Panc1 (cell line): ENCODE results near the gene PGGHG. TPM values are rescaled to one million over a fixed set of nuclear protein-coding genes. Genes with fewer than 3 reads are reported as not detected.
A peak's percentile ranks its signal among the peaks of the same experiment; 100 is the strongest.
"Not testable (repeated sequence)": the region's sequence is repeated elsewhere in the genome, so short reads cannot be mapped to it uniquely, and the experiment has no call there.

Source experiments
- ATAC-seq: fragments of 200-7000 bp; cut with Tn5 transposase; 2 replicates; pipeline ENCODE4 v1.9.1; 2020; ENCODE audit warnings: mild to moderate bottlenecking, moderate library complexity
- BruUV-seq: library from RNA; stranded (reverse); fragments of 400-500 nt; replicated peaks from 2 replicates; lab custom pipeline; 2021; lab: Mats Ljungman, UMichigan
- CTCF ChIA-PET: fragments of 300-600 bp; sonication (Branson Sonifier 250); formaldehyde crosslinking; loops from one replicate; lab custom pipeline; 2022; ENCODE audit warnings: antibody characterized with exemption; lab: Charles Lee
- POLR2A ChIA-PET: fragments of 300-600 bp; sonication (Branson Sonifier 250); formaldehyde crosslinking; loops from one replicate; lab custom pipeline; 2022; ENCODE audit warnings: antibody characterized with exemption; lab: Charles Lee
- DNase-seq: peaks from one replicate; pipeline ENCODE4 v3.0.0-alpha.2; 2010; ENCODE audit warnings: low read depth, low spot score
- H3K27ac ChIP-seq: 2 replicates; pipeline ENCODE4 v1.5.1; 2011; ENCODE audit warnings: mild to moderate bottlenecking, low read length, inconsistent platforms
- H3K27me3 ChIP-seq: fragments of 200-500 bp; sonication (Bioruptor generic); 2 replicates; pipeline ENCODE4 v1.6.0; 2014; ENCODE audit warnings: low read length, inconsistent platforms; ENCODE audit not compliant: control insufficient read depth, insufficient read depth
- H3K36me3 ChIP-seq: fragments of 200-500 bp; sonication (Bioruptor generic); 2 replicates; pipeline ENCODE4 v1.5.1; 2014; ENCODE audit warnings: inconsistent platforms, mild to moderate bottlenecking, low read length, moderate library complexity; ENCODE audit not compliant: control insufficient read depth, insufficient read depth
- H3K4me1 ChIP-seq: 2 replicates; pipeline ENCODE4 v1.5.1; 2011; ENCODE audit warnings: inconsistent platforms, mild to moderate bottlenecking, low read length, moderate library complexity; ENCODE audit not compliant: control insufficient read depth, insufficient read depth
- H3K4me3 ChIP-seq, 2 experiments: 2 replicates each; pipeline ENCODE4 v1.5.1; 2011 to 2012; ENCODE audit warnings: low read depth in 2 of 2, low read length in 2 of 2, mild to moderate bottlenecking in 2 of 2, inconsistent platforms in 1 of 2, moderate library complexity in 1 of 2
- H3K9me3 ChIP-seq: fragments of 200-500 bp; sonication (Bioruptor generic); 2 replicates; pipeline ENCODE4 v1.5.1; 2014; ENCODE audit warnings: low read depth, mild to moderate bottlenecking, inconsistent platforms, low read length, moderate library complexity; ENCODE audit not compliant: control insufficient read depth, insufficient read depth
- POLR2AphosphoS5 ChIP-seq: IDR thresholded peaks from 2 replicates; pipeline ENCODE4 v1.6.1; 2012; ENCODE audit warnings: mild to moderate bottlenecking, low read depth, low read length, moderate library complexity
- SIN3A ChIP-seq: IDR thresholded peaks from 2 replicates; pipeline ENCODE4 v1.6.1; 2012; ENCODE audit warnings: low read depth, mild to moderate bottlenecking, low read length, moderate library complexity, borderline replicate concordance; ENCODE audit not compliant: insufficient read depth
- TCF7L2 ChIP-seq: IDR thresholded peaks from 2 replicates; pipeline ENCODE4 v1.6.1; 2011; ENCODE audit warnings: mild to moderate bottlenecking, low read depth, low read length, inconsistent platforms
- in situ Hi-C: cut with HindIII; loops from 2 replicates; pipeline ENCODE4 v1.10.0; 2016; ENCODE audit warnings: low sequenced_read_pairs, low pct_unique_long_range_greater_than_20kb
- intact Hi-C: fragments of 100-400 bp; cut with micrococcal nuclease; formaldehyde crosslinking; loops from one replicate; pipeline ENCODE4 v1.10.0; 2022; ENCODE audit not compliant: unreplicated experiment
- total RNA-seq: library from RNA; stranded (reverse); gene quantifications from one replicate; pipeline ENCODE4 v1.2.1, GENCODE V29; 2021; ENCODE audit not compliant: unreplicated experiment
- TF ChIP-seq, protein P1 (sequence below), 2 experiments: IDR thresholded peaks; 2 replicates each; pipeline ENCODE4 v1.6.1; 2011 to 2012; ENCODE audit warnings: low read depth in 2 of 2, control low read depth in 1 of 2, low read length in 1 of 2, mild to moderate bottlenecking in 1 of 2, moderate library complexity in 1 of 2; ENCODE audit not compliant: insufficient read depth in 1 of 2
- TF ChIP-seq, protein P2 (sequence below): fragments of 450-650 bp; IDR thresholded peaks from 2 replicates; pipeline ENCODE4 v1.5.1; 2017; ENCODE audit warnings: mild to moderate bottlenecking

PGGHG gene
- total RNA-seq, 1 experiment from 2014 or later = 115 TPM

DNA sequence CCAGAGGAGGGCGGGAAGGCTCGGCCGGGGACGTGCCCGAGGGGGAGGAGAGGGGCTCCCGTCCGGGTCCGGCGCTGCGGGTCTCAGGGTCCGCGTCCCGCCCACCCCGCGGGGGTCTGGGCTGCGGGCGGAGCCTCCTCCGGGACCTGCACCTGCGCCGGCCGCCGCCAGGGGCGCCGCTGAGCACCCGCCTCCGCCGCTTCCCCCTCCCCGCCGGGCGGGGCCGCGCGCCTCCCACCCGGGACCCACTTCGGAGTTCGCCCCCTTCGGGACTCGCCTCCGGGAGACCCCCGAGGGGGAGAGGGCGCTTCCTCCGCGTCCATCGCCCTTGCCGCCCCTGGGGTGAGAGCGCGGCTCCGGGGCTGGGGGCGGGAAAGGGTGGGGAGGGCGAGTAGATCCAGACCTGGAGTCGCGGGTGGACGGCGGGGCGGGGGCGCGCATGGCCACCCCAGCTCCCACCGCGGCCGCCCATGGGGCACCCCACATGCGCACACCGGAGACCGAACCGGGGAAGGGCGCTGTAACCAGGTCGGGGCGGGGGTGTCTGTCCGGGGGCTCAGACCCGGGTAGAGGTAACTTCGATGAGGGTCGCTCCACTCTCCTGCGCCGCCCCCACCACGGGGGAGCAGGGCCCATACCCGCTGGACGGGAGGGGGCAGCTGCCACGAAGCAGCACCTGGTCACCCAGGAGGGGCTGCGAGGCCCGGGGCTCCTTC lies 29.6 kb downstream of the PGGHG start:
- BruUV-seq, DNase-seq, POLR2A ChIA-PET, CTCF ChIA-PET, intact Hi-C loops, in situ Hi-C loops, H3K36me3 ChIP-seq, H3K27me3 ChIP-seq, H3K9me3 ChIP-seq: not testable (repeated sequence)
- Histone ChIP-seq H3K27ac (peak overlapping the region; percentile 95; the same call in 1 of the 2 replicates), H3K4me3 (peak overlapping the region; percentile 64 to 69), H3K4me1 (peaks cover 32% of the 10 kb centered on the region)
- ATAC-seq = peak; percentile 39

DNA sequence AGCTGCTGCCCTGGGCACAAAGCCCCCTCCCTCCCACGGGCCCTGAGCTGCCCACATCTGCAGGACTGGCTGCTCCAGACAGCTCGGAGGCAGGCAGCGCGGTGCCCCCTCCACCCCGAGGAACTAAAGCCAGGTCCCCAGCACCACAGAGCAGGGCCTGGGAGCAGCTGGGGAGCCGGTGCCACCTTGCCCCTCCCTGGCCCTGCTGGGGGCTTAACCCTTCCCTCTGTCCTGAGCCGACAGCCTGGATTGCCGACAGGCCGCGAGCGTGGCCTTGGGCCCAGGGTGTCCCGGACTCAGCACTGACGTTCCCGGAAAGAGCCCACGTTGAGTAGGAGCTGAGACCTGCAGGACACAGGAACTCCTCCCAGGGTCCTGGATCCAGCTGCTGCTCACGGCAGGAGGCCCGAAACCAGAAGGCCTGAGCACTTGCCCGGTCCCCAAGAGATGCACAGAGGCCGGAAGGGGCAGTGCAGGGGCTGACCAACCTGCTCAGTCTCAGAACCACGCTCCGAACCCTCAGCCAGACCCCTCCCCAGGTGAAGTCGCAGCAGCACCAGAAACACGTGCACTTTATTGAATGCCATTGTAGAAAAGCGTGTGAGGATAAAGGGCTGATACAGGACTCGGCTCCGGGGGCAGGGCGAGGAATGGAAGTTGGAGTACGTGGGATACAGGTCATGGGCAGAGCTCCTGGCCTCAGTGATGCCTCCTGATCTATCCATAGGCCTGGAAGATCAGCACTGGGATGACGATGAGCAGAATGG lies 30.4 kb downstream of the PGGHG start:
- CTCF ChIA-PET, DNase-seq, H3K36me3 ChIP-seq, H3K9me3 ChIP-seq, BruUV-seq, H3K27me3 ChIP-seq, intact Hi-C loops, in situ Hi-C loops: not testable (repeated sequence)
- Histone ChIP-seq H3K4me1 (peaks cover 29% of the 10 kb centered on the region), H3K4me3 (peak overlapping the region; percentile 61 to 64), H3K27ac (peak overlapping the region; percentile 95)
- POLR2A ChIA-PET = interaction anchor here (0.8 kb wide), 1 partner anchor 35 kb away, joined by 7 read pairs; no protein-coding TSS in a partner anchor
- peak; percentile 65 for ATAC-seq

DNA sequence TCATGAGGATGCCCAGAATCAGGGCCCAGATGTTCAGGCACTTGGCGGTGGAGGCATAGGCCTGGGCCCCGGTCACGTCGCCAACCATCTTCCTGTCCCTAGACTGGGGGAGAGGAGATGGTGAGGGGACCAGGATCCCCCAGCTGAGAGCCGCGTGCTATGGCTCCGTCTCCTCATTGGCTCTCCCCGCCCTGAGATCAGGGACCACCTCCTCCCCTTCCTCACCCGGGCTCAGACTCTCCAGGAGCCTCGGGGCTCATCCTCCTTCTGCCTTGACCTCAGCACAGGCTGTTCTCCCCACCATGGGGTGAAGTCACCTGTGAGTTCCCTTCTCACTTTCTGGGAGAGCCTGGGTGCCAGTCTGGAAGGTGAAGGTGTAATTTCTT lies 31.0 kb downstream of the PGGHG start:
- intact Hi-C loops, H3K27me3 ChIP-seq, in situ Hi-C loops, H3K36me3 ChIP-seq, BruUV-seq, CTCF ChIA-PET, H3K9me3 ChIP-seq, DNase-seq: not testable (repeated sequence)
- Histone ChIP-seq H3K27ac (peak overlapping the region; percentile 95), H3K4me1 (peaks cover 33% of the 10 kb centered on the region), H3K4me3 (peak overlapping the region; percentile 61 to 64)
- peak; percentile 9 for ATAC-seq
- POLR2A ChIA-PET = interaction anchor here (0.8 kb wide), 1 partner anchor 35 kb away, joined by 7 read pairs; no protein-coding TSS in a partner anchor

DNA sequence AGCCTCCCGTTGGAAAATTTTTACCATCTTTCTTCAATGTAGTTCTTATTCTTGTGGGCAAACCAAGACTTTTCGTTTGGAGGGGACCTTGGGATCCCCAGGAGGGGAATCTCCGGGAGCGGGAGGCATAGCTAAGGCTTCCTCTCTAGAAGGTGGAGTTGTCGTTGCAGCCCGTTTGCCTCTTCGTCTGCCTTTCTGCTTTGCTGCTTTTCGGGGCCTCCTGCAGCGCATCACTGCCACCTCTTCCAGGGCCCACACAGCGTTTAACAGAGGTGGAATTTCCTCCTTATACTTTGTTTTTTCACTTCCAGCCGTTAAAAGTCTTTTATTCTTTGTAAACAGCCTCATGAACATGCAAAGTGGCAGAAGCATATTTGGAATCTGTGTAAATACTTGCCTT lies 35.2 kb downstream of the PGGHG start:
- Histone ChIP-seq H3K36me3 (no peaks in the 10 kb centered on the region; the same call in 1 of the 2 replicates), H3K9me3 (no peaks in the 10 kb centered on the region), H3K4me3 (no peak overlapping the region), H3K27me3 (no peaks in the 10 kb centered on the region), H3K4me1 (peaks cover 30% of the 10 kb centered on the region), H3K27ac (peak overlapping the region; percentile 53)
- ATAC-seq (no peak), DNase-seq (no peak)
- BruUV-seq = no TSS peak
- TF ChIP-seq, protein P1, sequence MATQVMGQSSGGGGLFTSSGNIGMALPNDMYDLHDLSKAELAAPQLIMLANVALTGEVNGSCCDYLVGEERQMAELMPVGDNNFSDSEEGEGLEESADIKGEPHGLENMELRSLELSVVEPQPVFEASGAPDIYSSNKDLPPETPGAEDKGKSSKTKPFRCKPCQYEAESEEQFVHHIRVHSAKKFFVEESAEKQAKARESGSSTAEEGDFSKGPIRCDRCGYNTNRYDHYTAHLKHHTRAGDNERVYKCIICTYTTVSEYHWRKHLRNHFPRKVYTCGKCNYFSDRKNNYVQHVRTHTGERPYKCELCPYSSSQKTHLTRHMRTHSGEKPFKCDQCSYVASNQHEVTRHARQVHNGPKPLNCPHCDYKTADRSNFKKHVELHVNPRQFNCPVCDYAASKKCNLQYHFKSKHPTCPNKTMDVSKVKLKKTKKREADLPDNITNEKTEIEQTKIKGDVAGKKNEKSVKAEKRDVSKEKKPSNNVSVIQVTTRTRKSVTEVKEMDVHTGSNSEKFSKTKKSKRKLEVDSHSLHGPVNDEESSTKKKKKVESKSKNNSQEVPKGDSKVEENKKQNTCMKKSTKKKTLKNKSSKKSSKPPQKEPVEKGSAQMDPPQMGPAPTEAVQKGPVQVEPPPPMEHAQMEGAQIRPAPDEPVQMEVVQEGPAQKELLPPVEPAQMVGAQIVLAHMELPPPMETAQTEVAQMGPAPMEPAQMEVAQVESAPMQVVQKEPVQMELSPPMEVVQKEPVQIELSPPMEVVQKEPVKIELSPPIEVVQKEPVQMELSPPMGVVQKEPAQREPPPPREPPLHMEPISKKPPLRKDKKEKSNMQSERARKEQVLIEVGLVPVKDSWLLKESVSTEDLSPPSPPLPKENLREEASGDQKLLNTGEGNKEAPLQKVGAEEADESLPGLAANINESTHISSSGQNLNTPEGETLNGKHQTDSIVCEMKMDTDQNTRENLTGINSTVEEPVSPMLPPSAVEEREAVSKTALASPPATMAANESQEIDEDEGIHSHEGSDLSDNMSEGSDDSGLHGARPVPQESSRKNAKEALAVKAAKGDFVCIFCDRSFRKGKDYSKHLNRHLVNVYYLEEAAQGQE (IDR thresholded peaks at IDR 0.05; ENCODE audit: insufficient read depth in 1 of 2, low read depth in 2 of 2, low read length in 1 of 2) = no peak
- TF ChIP-seq, protein P2, sequence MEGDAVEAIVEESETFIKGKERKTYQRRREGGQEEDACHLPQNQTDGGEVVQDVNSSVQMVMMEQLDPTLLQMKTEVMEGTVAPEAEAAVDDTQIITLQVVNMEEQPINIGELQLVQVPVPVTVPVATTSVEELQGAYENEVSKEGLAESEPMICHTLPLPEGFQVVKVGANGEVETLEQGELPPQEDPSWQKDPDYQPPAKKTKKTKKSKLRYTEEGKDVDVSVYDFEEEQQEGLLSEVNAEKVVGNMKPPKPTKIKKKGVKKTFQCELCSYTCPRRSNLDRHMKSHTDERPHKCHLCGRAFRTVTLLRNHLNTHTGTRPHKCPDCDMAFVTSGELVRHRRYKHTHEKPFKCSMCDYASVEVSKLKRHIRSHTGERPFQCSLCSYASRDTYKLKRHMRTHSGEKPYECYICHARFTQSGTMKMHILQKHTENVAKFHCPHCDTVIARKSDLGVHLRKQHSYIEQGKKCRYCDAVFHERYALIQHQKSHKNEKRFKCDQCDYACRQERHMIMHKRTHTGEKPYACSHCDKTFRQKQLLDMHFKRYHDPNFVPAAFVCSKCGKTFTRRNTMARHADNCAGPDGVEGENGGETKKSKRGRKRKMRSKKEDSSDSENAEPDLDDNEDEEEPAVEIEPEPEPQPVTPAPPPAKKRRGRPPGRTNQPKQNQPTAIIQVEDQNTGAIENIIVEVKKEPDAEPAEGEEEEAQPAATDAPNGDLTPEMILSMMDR = no peak
- no peak for TF ChIP-seq POLR2AphosphoS5
- no peak for TF ChIP-seq SIN3A
- no peak for TF ChIP-seq TCF7L2
- intact Hi-C loops (no loop called here), in situ Hi-C loops (no loop called here)
- ChIA-PET CTCF (no interaction called here), POLR2A (interaction anchor here (0.8 to 1.3 kb wide), 2 partner anchors 16 to 18 kb away, joined by 3 read pairs; no protein-coding TSS in a partner anchor)
